ENCODE data around the gene SIL1. TPM values are rescaled to one million over a fixed set of nuclear protein-coding genes. Genes with fewer than 3 reads are reported as not detected.

Gene SIL1
- total RNA-seq, 1 experiment from 2014 or later: 46.5 TPM

DNA sequence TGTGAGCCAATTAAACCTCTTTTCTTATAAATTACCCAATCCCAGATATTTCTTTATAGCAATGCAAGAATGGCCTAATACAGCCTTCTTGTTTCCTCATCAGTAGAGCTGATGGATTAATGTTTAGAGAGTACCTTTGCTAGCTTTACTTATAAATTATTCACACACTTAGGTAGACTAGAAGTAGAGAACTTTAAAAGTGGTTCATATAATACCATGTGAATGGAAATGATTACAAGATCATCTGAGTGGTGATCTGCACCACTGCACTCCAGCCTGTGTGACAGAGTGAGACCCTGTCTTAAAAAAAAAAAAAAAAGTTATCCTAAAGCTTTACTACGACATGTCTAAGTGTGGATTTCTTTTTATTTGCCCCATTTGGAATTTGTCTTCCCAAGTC lies 299.9 kb downstream of the SIL1 start:
- ChIA-PET POLR2A (ENCODE audit: unreplicated experiment) (no interaction called here), CTCF (interaction anchor here (0.6 kb wide), 1 partner anchor 13 kb away, joined by 3 read pairs; no protein-coding TSS in a partner anchor)
- no peak overlapping the region for H3K27ac ChIP-seq

More for the DNA sequence above, 299.9 kb downstream of the SIL1 start:
- Histone ChIP-seq H3K27me3 (ENCODE audit: insufficient read depth, low read depth) (no peaks in the 10 kb centered on the region), H3K36me3 (ENCODE audit: low read depth) (peaks cover 20% of the 10 kb centered on the region), H4K20me1 (ENCODE audit: insufficient read depth) (peaks cover 22% of the 10 kb centered on the region), H2AFZ (no peak overlapping the region), H3F3A (ENCODE audit: insufficient read depth, low read depth) (peaks cover 29% of the 10 kb centered on the region), H3K9me3 (ENCODE audit: insufficient read depth, low read depth) (no peaks in the 10 kb centered on the region; the same call in 1 of the 2 replicates), H3K79me2 (ENCODE audit: low read depth) (peaks cover 7% of the 10 kb centered on the region; the same call in 1 of the 2 replicates), H3K4me1 (replicated peaks; ENCODE audit: insufficient read depth) (peaks cover 19% of the 10 kb centered on the region), H3K4me2 (no peak overlapping the region), H3K4me3 (no peak overlapping the region), H3K9me2 (ENCODE audit: insufficient read depth) (no peaks in the 10 kb centered on the region)
- TF ChIP-seq EZH2 (IDR thresholded peaks at IDR 0.05; ENCODE audit: low read depth): no peak
- TF ChIP-seq, protein P1, sequence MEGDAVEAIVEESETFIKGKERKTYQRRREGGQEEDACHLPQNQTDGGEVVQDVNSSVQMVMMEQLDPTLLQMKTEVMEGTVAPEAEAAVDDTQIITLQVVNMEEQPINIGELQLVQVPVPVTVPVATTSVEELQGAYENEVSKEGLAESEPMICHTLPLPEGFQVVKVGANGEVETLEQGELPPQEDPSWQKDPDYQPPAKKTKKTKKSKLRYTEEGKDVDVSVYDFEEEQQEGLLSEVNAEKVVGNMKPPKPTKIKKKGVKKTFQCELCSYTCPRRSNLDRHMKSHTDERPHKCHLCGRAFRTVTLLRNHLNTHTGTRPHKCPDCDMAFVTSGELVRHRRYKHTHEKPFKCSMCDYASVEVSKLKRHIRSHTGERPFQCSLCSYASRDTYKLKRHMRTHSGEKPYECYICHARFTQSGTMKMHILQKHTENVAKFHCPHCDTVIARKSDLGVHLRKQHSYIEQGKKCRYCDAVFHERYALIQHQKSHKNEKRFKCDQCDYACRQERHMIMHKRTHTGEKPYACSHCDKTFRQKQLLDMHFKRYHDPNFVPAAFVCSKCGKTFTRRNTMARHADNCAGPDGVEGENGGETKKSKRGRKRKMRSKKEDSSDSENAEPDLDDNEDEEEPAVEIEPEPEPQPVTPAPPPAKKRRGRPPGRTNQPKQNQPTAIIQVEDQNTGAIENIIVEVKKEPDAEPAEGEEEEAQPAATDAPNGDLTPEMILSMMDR (conservative IDR thresholded peaks at IDR 0.05): no peak
- DNase-seq: no peak
- BruUV-seq (replicated peaks): no TSS peak
- intact Hi-C loops (cut with micrococcal nuclease; ENCODE audit: unreplicated experiment): no loop called here

Other genes with a start within 250 kb of the SIL1 start
- 129 and 145 TPM in 2 replicates for gene MATR3, start 95.4 kb upstream of the SIL1 start, total RNA-seq (2021)
- 79.4 and 90.5 TPM in 2 replicates for gene PAIP2, start 143.5 kb upstream of the SIL1 start, total RNA-seq (2021)
- 1.9 TPM in 2 replicates for gene SLC23A1, start 184.9 kb upstream of the SIL1 start, total RNA-seq (2021)
- 0.50 and 0.52 TPM in 2 replicates for gene MZB1, start 191.5 kb upstream of the SIL1 start, total RNA-seq (2021)
- gene PROB1, start 196.7 kb upstream of the SIL1 start, total RNA-seq (2021): 2.6 and 2.9 TPM in 2 replicates
- gene SPATA24, start 205.7 kb upstream of the SIL1 start, total RNA-seq (2021): 6.5 and 9.6 TPM in 2 replicates
- 8.9 and 9.3 TPM in 2 replicates for gene DNAJC18, start 241.2 kb upstream of the SIL1 start, total RNA-seq (2021)